HepG2 (cell line): Measurements from ENCODE around the gene SKIDA1. TPM values are rescaled to one million over a fixed set of nuclear protein-coding genes. Genes with fewer than 3 reads are reported as not detected.
A peak's percentile ranks its signal among the peaks of the same experiment; 100 is the strongest.

Experiments
- ATF7-NPFF ChIP-seq: sonication (generic); formaldehyde crosslinking; IDR thresholded peaks from 2 replicates; pipeline ENCODE4 v1.8.1; 2023; ENCODE audit warnings: mild to moderate bottlenecking, low read depth, missing genetic modification reagents, moderate library complexity
- CEBPB ChIP-seq: IDR thresholded peaks from 2 replicates; pipeline ENCODE4 v1.6.1; 2011; ENCODE audit warnings: low read depth, low read length, improper control_type of control experiment, borderline replicate concordance
- CTCF ChIP-seq: sonication (generic); formaldehyde crosslinking; IDR thresholded peaks from 2 replicates; pipeline ENCODE4 v1.5.0; 2020; ENCODE audit warnings: mild to moderate bottlenecking, missing genetic modification reagents, moderate library complexity
- GMEB1 ChIP-seq: sonication (generic); formaldehyde crosslinking; IDR thresholded peaks from 2 replicates; pipeline ENCODE4 v1.5.1; 2020; ENCODE audit warnings: missing genetic modification reagents, mild to moderate bottlenecking, borderline replicate concordance
- HOXA3 ChIP-seq: sonication (generic); formaldehyde crosslinking; IDR thresholded peaks from 2 replicates; pipeline ENCODE4 v1.5.0; 2020; ENCODE audit warnings: missing genetic modification reagents
- MAFF ChIP-seq: IDR thresholded peaks from 2 replicates; pipeline ENCODE4 v1.6.1; 2011; ENCODE audit warnings: low read depth, low read length, improper control_type of control experiment
- MAFK ChIP-seq, 2 experiments: IDR thresholded peaks in 1 of 2; conservative IDR thresholded peaks in 1 of 2; 2 replicates each; pipeline ENCODE4 v1.6.1; 2011; ENCODE audit warnings: improper control_type of control experiment in 2 of 2, low read length in 2 of 2
- NR3C1 ChIP-seq: sonication (generic); formaldehyde crosslinking; IDR thresholded peaks from 2 replicates; pipeline ENCODE4 v1.4.0; 2020; ENCODE audit warnings: missing genetic modification reagents
- SALL1 ChIP-seq: sonication (generic); formaldehyde crosslinking; IDR thresholded peaks from 2 replicates; pipeline ENCODE4 v1.8.0; 2022; ENCODE audit warnings: mild to moderate bottlenecking, missing genetic modification reagents
- SAP130 ChIP-seq: IDR thresholded peaks from 2 replicates; pipeline ENCODE4 v1.6.1; 2016; ENCODE audit warnings: low read depth
- TFDP1 ChIP-seq: IDR thresholded peaks from 2 replicates; pipeline ENCODE4 v1.6.1; 2016; ENCODE audit warnings: missing compliant biosample characterization, missing genetic modification reagents, borderline replicate concordance
- TGIF2 ChIP-seq: IDR thresholded peaks from 2 replicates; pipeline ENCODE4 v1.6.1; 2016; ENCODE audit warnings: control low read depth, missing compliant biosample characterization
- ZGPAT ChIP-seq: IDR thresholded peaks from 2 replicates; pipeline ENCODE4 v1.6.1; 2016; ENCODE audit warnings: mild to moderate bottlenecking
- ZNF317 ChIP-seq: sonication (generic); formaldehyde crosslinking; IDR thresholded peaks from 2 replicates; pipeline ENCODE4 v1.5.0; 2020; ENCODE audit warnings: mild to moderate bottlenecking, missing genetic modification reagents
- ZNF430 ChIP-seq: sonication (generic); formaldehyde crosslinking; IDR thresholded peaks from 2 replicates; pipeline ENCODE4 v1.9.0; 2021; ENCODE audit warnings: mild to moderate bottlenecking, missing genetic modification reagents
- ZNF547 ChIP-seq: sonication (generic); formaldehyde crosslinking; IDR thresholded peaks from 2 replicates; pipeline ENCODE4 v1.5.1; 2020; ENCODE audit warnings: mild to moderate bottlenecking, missing genetic modification reagents
- ZNF746 ChIP-seq: sonication (generic); formaldehyde crosslinking; IDR thresholded peaks from 2 replicates; pipeline ENCODE4 v1.8.0; 2022; ENCODE audit warnings: mild to moderate bottlenecking, missing genetic modification reagents
- polyA plus RNA-seq, 8 experiments: library from polyadenylated mRNA; depleted of rRNA in 3 of 8; stranded (reverse) in 7 of 8; unstranded in 1 of 8; fragments of >200 nt; fragmentation: Illumina TruSeq in 4 of 8; extraction: Trizol in 4 of 8; gene quantifications; 2 replicates each; pipeline versions ENCODE4 v1.2.1 to v1.2.3, GENCODE V29; 2011 to 2016; ENCODE audit warnings: low read depth in 4 of 8, missing spikeins in 1 of 8, mixed read lengths in 1 of 8; ENCODE audit not compliant: insufficient read depth in 1 of 8
- total RNA-seq, 5 experiments: library from RNA; depleted of rRNA; stranded (reverse); fragments of >200 nt; fragmentation: Illumina TruSeq; extraction: Trizol; gene quantifications; 2 replicates each; pipeline ENCODE4 v1.2.3, GENCODE V29; 2016; ENCODE audit warnings: low read depth in 1 of 5

Gene SKIDA1
- total and polyA plus RNA-seq, 2 of the 13 experiments (the other 11 are each of a cell fraction or from before 2014, with no cell fraction given): 0.73 to 1.5 TPM

- 0 out of 2 replicates have a peak, but pooled peaks have one; percentile 49 for TF ChIP-seq TFDP1 (CRISPR knock-in tag)
- TF ChIP-seq SAP130: peak; percentile 19; the same call in 1 of the 2 replicates
- 0 out of 2 replicates have a peak, but pooled peaks have one; percentile 33 for TF ChIP-seq ZNF317 (CRISPR knock-in tag)
- TF ChIP-seq ATF7-NPFF (CRISPR knock-in tag): no peak
- peak; percentile 51; the same call in 1 of the 2 replicates for TF ChIP-seq CEBPB
- peak; percentile 68 to 72 for TF ChIP-seq MAFK (conservative IDR thresholded peaks at IDR 0.05 in 1 of 2, IDR thresholded peaks at IDR 0.05 in 1 of 2; ENCODE audit: low read length in 2 of 2)
- TF ChIP-seq MAFF: peak; percentile 67
- 0 out of 2 replicates have a peak, but pooled peaks have one; percentile 53 for TF ChIP-seq ZNF547
- no peak for TF ChIP-seq NR3C1 (CRISPR knock-in tag)
- no peak for TF ChIP-seq ZNF746 (CRISPR knock-in tag)
- TF ChIP-seq HOXA3 (CRISPR knock-in tag): peak; percentile 39; the same call in 1 of the 2 replicates
- TF ChIP-seq ZGPAT (CRISPR knock-in tag): 0 out of 2 replicates have a peak, but pooled peaks have one; percentile 31
- 0 out of 2 replicates have a peak, but pooled peaks have one; percentile 7 for TF ChIP-seq CTCF (CRISPR knock-in tag)
- TF ChIP-seq ZNF430 (CRISPR knock-in tag): no peak
- TF ChIP-seq TGIF2: 0 out of 2 replicates have a peak, but pooled peaks have one; percentile 31
- TF ChIP-seq SALL1 (CRISPR knock-in tag): peak; percentile 34; the same call in 1 of the 2 replicates
- peak; percentile 11; the same call in 1 of the 2 replicates for TF ChIP-seq GMEB1 (CRISPR knock-in tag)
Measured at GRCh38 chr10:21523557-21524008, 1.9 kb downstream of the SKIDA1 start (continued).
